Fibroblast of skin of left biceps (primary cell): ENCODE data around the gene RBMY1A1.
"Not testable (repeated sequence)": the region's sequence is repeated elsewhere in the genome, so short reads cannot be mapped to it uniquely, and the experiment has no call there.

Source experiments
- DNase-seq, 2 experiments: peaks; one replicate each; pipeline ENCODE4 v3.0.0-alpha.2; 2013; ENCODE audit warnings: low read depth in 2 of 2

Gene RBMY1A1

GRCh38 chrY:21534579-21534978, at the start of gene RBMY1A1:
TSS of gene RBMY1A1 (plus strand) at chrY:21534879. CDS start at chrY:21536892, 2,013 bp downstream.
- not testable (repeated sequence) for DNase-seq

- not testable (repeated sequence) for DNase-seq
These were observed 23.6 kb upstream of the RBMY1A1 start, which contains the start of gene RBMY1B for GRCh38 chrY:21511038-21511437. TSS of gene RBMY1B (plus strand) at chrY:21511338. CDS start at chrY:21513351, 2,013 bp downstream.

GRCh38 chrY:21559316-21559984, 24.8 kb downstream of the RBMY1A1 start:
- DNase-seq, result not testable (repeated sequence)

- DNase-seq, result no peak
These were observed 50.8 kb downstream of the RBMY1A1 start for GRCh38 chrY:21585449-21585848.

- not testable (repeated sequence) for DNase-seq
These were observed 51.8 kb downstream of the RBMY1A1 start for GRCh38 chrY:21586454-21586853.

- no peak for DNase-seq
These were observed 57.4 kb downstream of the RBMY1A1 start for GRCh38 chrY:21592059-21592458.

- DNase-seq, result not testable (repeated sequence)
These were observed 61.6 kb downstream of the RBMY1A1 start for GRCh38 chrY:21596287-21596686.
